Measurements from ENCODE around the gene SIL1. TPM values are rescaled to one million over a fixed set of nuclear protein-coding genes. Genes with fewer than 3 reads are reported as not detected.

SIL1 gene
- total RNA-seq, 2 donors from 2014 or later: 32.5 to 37.3 TPM

DNA sequence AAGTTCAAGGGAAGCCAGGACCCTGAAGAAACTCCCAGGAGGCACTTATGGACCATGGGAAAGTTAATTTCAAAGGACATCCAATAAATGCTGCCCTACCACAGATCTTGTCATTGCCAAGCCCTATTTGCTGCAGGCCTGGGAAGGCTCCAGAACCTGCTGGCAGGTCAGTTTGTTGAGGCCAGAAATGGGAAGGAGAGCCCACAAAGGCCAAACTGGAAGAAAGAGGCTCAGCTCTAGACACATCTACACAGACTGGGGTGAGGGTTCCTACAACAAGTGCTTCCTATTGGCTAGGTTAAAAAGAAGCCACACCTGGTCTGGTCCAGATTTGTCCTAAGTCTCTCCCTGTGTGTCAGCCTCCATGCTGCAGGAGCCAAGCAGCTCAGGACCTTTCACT is 94.4 kb downstream of the SIL1 start:
- Mint-ChIP-seq H3K27ac (no peak overlapping the region), H3K4me3 (no peak overlapping the region), H3K27me3 (ENCODE audit: low read depth) (no peaks in the 10 kb centered on the region), H3K9me3 (no peaks in the 10 kb centered on the region), H3K4me1 (ENCODE audit: low read depth) (peaks cover 5% of the 10 kb centered on the region), H3K36me3 (ENCODE audit: insufficient read depth in 2 of 2) (no peaks in the 10 kb centered on the region)
- ATAC-seq (replicated peaks in 1 of 2) (no peak), DNase-seq (no peak)

DNA sequence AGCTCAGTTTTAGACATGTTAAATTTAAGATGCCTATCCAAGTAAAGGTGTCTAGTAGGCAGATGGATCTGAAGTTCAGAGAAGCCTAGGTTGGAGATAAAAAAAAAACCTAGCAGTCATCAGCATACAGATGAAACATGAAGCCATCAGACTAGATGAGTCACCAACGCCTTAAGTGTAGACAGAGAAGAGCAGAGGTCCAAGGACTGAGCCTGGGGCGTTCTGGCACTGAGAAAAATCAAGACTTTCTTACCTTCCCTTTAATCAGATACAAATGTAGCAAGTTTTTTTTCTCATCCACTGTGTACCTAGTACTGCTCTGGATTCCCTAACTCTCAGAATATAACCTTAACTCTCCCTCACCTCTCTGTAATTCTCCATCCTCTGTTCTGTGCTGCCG is 97.3 kb downstream of the SIL1 start:
- H3K27me3 Mint-ChIP-seq (ENCODE audit: low read depth): no peaks in the 10 kb centered on the region
- ATAC-seq (replicated peaks in 1 of 2) (peak in 1 of 2 donors; percentile 53), DNase-seq (no peak)
- H3K27ac Mint-ChIP-seq: no peak overlapping the region
- peaks cover 0 to 2% of the 10 kb centered on the region in 2 donors for H3K9me3 Mint-ChIP-seq
- H3K36me3 Mint-ChIP-seq (ENCODE audit: insufficient read depth in 2 of 2): no peaks in the 10 kb centered on the region
- H3K4me1 Mint-ChIP-seq (ENCODE audit: low read depth): peaks cover 5% of the 10 kb centered on the region
- no peak overlapping the region for H3K4me3 Mint-ChIP-seq

- Mint-ChIP-seq H3K9me3 (peaks cover 0 to 2% of the 10 kb centered on the region in 2 donors), H3K36me3 (ENCODE audit: insufficient read depth in 2 of 2) (no peaks in the 10 kb centered on the region), H3K4me3 (peak overlapping the region in 1 of 2 donors; percentile 61), H3K27ac (peak overlapping the region; percentile 69), H3K4me1 (ENCODE audit: low read depth) (peaks cover 28% of the 10 kb centered on the region), H3K27me3 (ENCODE audit: low read depth) (no peaks in the 10 kb centered on the region)
- no peak for DNase-seq
- ATAC-seq (replicated peaks in 1 of 2): peak; percentile 70 to 85
These were observed 103.7 kb downstream of the SIL1 start for GRCh38 chr5:139094154-139095131.

- DNase-seq (no peak), ATAC-seq (replicated peaks in 1 of 2) (no peak)
- no peak overlapping the region for H3K4me3 Mint-ChIP-seq
- H3K27ac Mint-ChIP-seq: no peak overlapping the region
- peaks cover 40% of the 10 kb centered on the region for H3K4me1 Mint-ChIP-seq (ENCODE audit: low read depth)
- H3K9me3 Mint-ChIP-seq: no peaks in the 10 kb centered on the region
- H3K36me3 Mint-ChIP-seq (ENCODE audit: insufficient read depth in 2 of 2): no peaks in the 10 kb centered on the region
- H3K27me3 Mint-ChIP-seq (ENCODE audit: low read depth): no peaks in the 10 kb centered on the region
These were observed 105.3 kb downstream of the SIL1 start for GRCh38 chr5:139092741-139093343.

DNA sequence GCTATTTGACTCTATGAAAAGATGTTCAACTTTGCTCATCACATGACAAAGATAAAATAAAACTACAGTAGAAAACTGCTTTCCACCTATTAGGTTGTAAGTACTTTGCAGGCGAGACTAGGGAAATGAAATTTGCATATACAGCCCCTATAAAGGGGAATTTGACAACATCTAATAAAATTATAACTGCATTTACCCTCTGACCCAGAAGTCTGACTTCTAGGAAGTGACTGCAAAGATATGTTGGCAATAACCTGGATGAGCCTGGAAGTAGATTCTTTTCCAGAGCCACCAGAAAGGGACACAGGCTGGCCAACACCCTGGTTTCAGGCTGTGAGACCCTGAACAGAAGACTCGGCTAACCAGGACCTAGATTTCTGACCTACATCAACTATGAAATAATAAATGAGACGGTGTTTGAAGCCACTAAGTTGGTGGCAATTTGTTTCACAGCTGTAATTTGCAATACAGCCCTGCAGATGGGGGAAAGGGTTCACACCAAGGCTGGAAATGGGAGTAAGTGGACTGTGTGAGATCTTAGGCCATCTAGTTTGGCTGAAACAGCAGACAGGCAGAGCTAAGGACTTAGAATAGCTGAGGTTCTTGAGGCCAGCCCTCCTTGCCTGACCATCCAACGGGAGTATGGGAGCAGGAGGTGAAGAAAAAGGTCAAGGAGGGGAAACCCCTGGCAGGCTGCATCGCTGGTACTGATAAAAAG is 106.6 kb downstream of the SIL1 start:
- Mint-ChIP-seq H3K27me3 (ENCODE audit: low read depth) (no peaks in the 10 kb centered on the region), H3K4me3 (no peak overlapping the region), H3K9me3 (peaks cover 0 to 3% of the 10 kb centered on the region in 2 donors), H3K27ac (no peak overlapping the region), H3K4me1 (ENCODE audit: low read depth) (peaks cover 41% of the 10 kb centered on the region), H3K36me3 (ENCODE audit: insufficient read depth in 2 of 2) (peaks cover 0 to 2% of the 10 kb centered on the region in 2 donors)
- ATAC-seq (replicated peaks in 1 of 2): no peak
- DNase-seq: no peak

DNA sequence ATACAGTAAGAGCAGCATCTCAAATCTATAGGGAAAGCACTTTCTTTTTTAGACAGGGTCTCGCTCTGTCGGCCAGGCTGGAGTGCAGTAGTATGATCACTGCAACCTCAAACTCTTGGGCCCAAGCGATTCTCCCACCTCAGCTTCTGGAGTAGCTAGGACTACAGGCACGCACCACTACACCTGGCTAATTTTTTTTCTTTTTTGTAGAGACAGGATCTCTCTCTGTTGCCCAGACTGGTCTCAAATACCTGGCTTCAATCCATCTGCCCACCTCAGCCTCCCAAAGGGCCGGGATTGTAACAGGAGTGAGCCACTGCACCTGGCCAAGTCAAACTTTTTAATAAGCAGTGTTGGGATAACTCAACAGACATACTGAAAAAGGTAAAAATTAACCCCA is 107.6 kb downstream of the SIL1 start:
- DNase-seq (no peak), ATAC-seq (replicated peaks in 1 of 2) (no peak)
- Mint-ChIP-seq H3K27ac (no peak overlapping the region), H3K4me3 (no peak overlapping the region), H3K4me1 (ENCODE audit: low read depth) (peaks cover 41% of the 10 kb centered on the region), H3K36me3 (ENCODE audit: insufficient read depth in 2 of 2) (peaks cover under 1 to 2% of the 10 kb centered on the region in 2 donors), H3K9me3 (peaks cover under 1 to 3% of the 10 kb centered on the region in 2 donors), H3K27me3 (ENCODE audit: low read depth) (no peaks in the 10 kb centered on the region)

- ATAC-seq (replicated peaks in 1 of 2): peak in 1 of 2 donors; percentile 70
- no peak overlapping the region for H3K4me3 Mint-ChIP-seq
- H3K4me1 Mint-ChIP-seq (ENCODE audit: low read depth): peaks cover 21% of the 10 kb centered on the region
- peak overlapping the region; percentile 15 for H3K27ac Mint-ChIP-seq
- H3K27me3 Mint-ChIP-seq (ENCODE audit: low read depth): no peaks in the 10 kb centered on the region
- no peak for DNase-seq
- H3K9me3 Mint-ChIP-seq: peaks cover 7% of the 10 kb centered on the region in 2 donors
- H3K36me3 Mint-ChIP-seq (ENCODE audit: insufficient read depth in 2 of 2): peaks cover 5 to 9% of the 10 kb centered on the region in 2 donors
These were observed 110.1 kb downstream of the SIL1 start for GRCh38 chr5:139088024-139088423.

DNA sequence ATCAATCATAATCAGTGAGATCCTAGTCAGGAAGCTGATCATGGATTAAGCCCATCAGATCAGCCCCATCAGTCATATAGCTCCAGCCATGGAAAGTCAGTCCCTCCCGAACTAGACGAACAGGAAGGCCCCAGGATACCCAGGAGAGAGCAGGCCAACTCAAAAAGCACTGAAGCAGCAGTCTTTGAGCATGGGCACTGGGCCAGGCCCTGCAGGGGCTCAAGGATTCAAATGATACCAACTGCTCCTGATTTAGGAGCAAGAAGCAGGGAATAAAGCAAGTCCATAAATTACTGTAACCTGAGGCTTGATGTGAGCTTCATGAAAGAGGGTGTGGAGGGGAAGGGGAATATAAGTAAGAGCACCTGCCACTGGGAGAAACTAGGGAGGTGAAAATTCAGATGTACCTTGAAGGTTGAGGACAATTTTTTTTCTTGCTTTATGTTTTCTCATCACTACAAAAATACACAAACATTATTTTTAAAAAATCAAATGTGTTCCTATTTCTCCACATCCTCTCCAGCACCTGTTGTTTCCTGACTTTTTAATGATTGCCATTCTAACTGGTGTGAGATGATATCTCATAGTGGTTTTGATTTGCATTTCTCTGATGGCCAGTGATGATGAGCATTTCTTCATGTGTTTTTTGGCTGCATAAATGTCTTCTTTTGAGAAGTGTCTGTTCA is 115.2 kb downstream of the SIL1 start:
- Mint-ChIP-seq H3K27ac (no peak overlapping the region), H3K9me3 (peaks cover 7% of the 10 kb centered on the region in 2 donors), H3K4me1 (ENCODE audit: low read depth) (peaks cover 12% of the 10 kb centered on the region), H3K27me3 (ENCODE audit: low read depth) (no peaks in the 10 kb centered on the region), H3K36me3 (ENCODE audit: insufficient read depth in 2 of 2) (peaks cover 5 to 9% of the 10 kb centered on the region in 2 donors), H3K4me3 (no peak overlapping the region)
- ATAC-seq (replicated peaks in 1 of 2) (no peak), DNase-seq (no peak)

GRCh38 chr5:139079991-139080610 is 118.1 kb downstream of the SIL1 start:
- H3K36me3 Mint-ChIP-seq (ENCODE audit: insufficient read depth in 2 of 2): peaks cover 0 to 3% of the 10 kb centered on the region in 2 donors
- H3K27me3 Mint-ChIP-seq (ENCODE audit: low read depth): no peaks in the 10 kb centered on the region
- no peak overlapping the region for H3K4me3 Mint-ChIP-seq
- H3K27ac Mint-ChIP-seq: no peak overlapping the region
- no peak for ATAC-seq (replicated peaks in 1 of 2)
- H3K4me1 Mint-ChIP-seq (ENCODE audit: low read depth): peaks cover 10% of the 10 kb centered on the region
- peaks cover 0 to 2% of the 10 kb centered on the region in 2 donors for H3K9me3 Mint-ChIP-seq
- DNase-seq: no peak

DNA sequence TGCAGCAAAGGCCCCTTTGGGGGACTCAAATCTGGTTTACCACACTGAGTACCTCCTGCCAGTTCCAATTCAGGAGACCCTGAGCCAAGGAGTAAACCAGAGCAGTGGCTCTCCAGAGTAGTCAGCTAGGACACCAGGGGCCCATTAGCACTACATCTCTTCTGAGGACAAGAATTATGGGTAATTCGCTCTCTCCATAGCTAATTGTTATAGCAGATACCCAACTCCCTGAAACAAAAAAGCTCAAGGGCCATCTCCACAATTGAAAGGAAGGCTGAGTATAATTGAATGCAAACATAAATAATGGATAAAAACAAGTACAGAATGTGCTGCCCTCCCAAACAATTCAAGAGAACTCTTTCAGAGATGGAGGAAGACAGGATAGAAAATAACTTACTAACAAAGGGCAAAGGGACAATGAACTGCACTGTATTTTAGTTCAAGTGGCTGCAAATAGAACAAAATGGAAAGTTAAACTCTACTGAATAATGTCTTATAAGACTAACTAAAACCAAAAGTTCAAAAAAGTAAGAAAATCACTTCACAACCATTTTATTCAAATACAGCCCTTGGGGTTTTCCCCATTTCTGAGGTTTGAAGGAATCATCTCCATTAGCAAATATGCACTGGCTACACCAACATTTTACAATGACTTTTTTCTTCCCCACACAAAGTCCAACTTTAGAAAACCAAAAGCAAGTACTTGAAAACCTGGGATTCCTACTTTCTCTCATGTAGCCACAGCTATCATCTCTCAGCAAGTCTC is 118.8 kb downstream of the SIL1 start:
- H3K4me3 Mint-ChIP-seq: no peak overlapping the region
- no peaks in the 10 kb centered on the region for H3K36me3 Mint-ChIP-seq (ENCODE audit: insufficient read depth in 2 of 2)
- DNase-seq (no peak), ATAC-seq (replicated peaks in 1 of 2) (no peak)
- no peak overlapping the region for H3K27ac Mint-ChIP-seq
- H3K4me1 Mint-ChIP-seq (ENCODE audit: low read depth): peaks cover 10% of the 10 kb centered on the region
- no peaks in the 10 kb centered on the region for H3K9me3 Mint-ChIP-seq
- H3K27me3 Mint-ChIP-seq (ENCODE audit: low read depth): no peaks in the 10 kb centered on the region

- Mint-ChIP-seq H3K4me3 (no peak overlapping the region), H3K27me3 (ENCODE audit: low read depth) (no peaks in the 10 kb centered on the region), H3K36me3 (ENCODE audit: insufficient read depth in 2 of 2) (no peaks in the 10 kb centered on the region), H3K4me1 (ENCODE audit: low read depth) (peaks cover 10% of the 10 kb centered on the region), H3K9me3 (no peaks in the 10 kb centered on the region), H3K27ac (no peak overlapping the region)
- ATAC-seq (replicated peaks in 1 of 2) (no peak), DNase-seq (no peak)
These were observed 119.8 kb downstream of the SIL1 start for GRCh38 chr5:139078345-139078744.

GRCh38 chr5:139077899-139078298 is 120.3 kb downstream of the SIL1 start:
- H3K27ac Mint-ChIP-seq: no peak overlapping the region
- no peak overlapping the region for H3K4me3 Mint-ChIP-seq
- no peak for ATAC-seq (replicated peaks in 1 of 2)
- H3K4me1 Mint-ChIP-seq (ENCODE audit: low read depth): peaks cover 10% of the 10 kb centered on the region
- H3K9me3 Mint-ChIP-seq: no peaks in the 10 kb centered on the region
- H3K27me3 Mint-ChIP-seq (ENCODE audit: low read depth): no peaks in the 10 kb centered on the region
- H3K36me3 Mint-ChIP-seq (ENCODE audit: insufficient read depth in 2 of 2): no peaks in the 10 kb centered on the region
- no peak for DNase-seq
